Suprapubic skin (tissue), 4 donors: ENCODE measurements around the gene SLC4A1. TPM values are rescaled to one million over a fixed set of nuclear protein-coding genes. Genes with fewer than 3 reads are reported as not detected.

ENCODE experiments used
- DNase-seq, 2 donors: peaks; one replicate each; pipeline ENCODE4 v3.0.0-alpha.2; 2019; ENCODE audit warnings: low spot score in 2 of 2
- H3K27ac ChIP-seq: fragments of 200-600 bp; sonication (generic); one replicate; pipeline ENCODE4 v1.5.1; 2019
- H3K27me3 ChIP-seq: fragments of 200-600 bp; sonication (generic); one replicate; pipeline ENCODE4 v1.5.1; 2019
- H3K36me3 ChIP-seq: fragments of 200-600 bp; sonication (generic); one replicate; pipeline ENCODE4 v1.5.1; 2019
- H3K4me1 ChIP-seq: fragments of 200-600 bp; sonication (generic); one replicate; pipeline ENCODE4 v1.5.1; 2019
- H3K4me3 ChIP-seq: fragments of 200-600 bp; sonication (generic); one replicate; pipeline ENCODE4 v1.5.1; 2019; ENCODE audit warnings: mild to moderate bottlenecking
- H3K9me3 ChIP-seq: fragments of 200-600 bp; sonication (generic); one replicate; pipeline ENCODE4 v1.5.1; 2019
- CTCF ChIP-seq, 2 donors: fragments of 200-600 bp in 1 of 2; fragments of 450-650 bp in 1 of 2; sonication (generic) in 1 of 2; IDR thresholded peaks; one replicate each; pipeline ENCODE4 v1.5.1; 2016 to 2019; ENCODE audit warnings: antibody characterized with exemption in 2 of 2, mild to moderate bottlenecking in 1 of 2, moderate library complexity in 1 of 2
- EP300 ChIP-seq: sonication (generic); formaldehyde crosslinking; IDR thresholded peaks from one replicate; pipeline ENCODE4 v1.6.1; 2017; ENCODE audit warnings: antibody characterized with exemption
- POLR2A ChIP-seq, 2 donors: fragments of 450-650 bp; IDR thresholded peaks; one replicate each; pipeline ENCODE4 v1.6.1; 2017; ENCODE audit warnings: antibody characterized with exemption in 2 of 2, mild to moderate bottlenecking in 2 of 2, moderate library complexity in 2 of 2
- POLR2AphosphoS5 ChIP-seq, 3 donors: sonication (generic); formaldehyde crosslinking; IDR thresholded peaks; one replicate each; pipeline ENCODE4 v1.6.1; 2017; ENCODE audit warnings: antibody characterized with exemption in 3 of 3
- WGBS: methylation state at CpG from one replicate; pipeline ENCODE4 v1.1.5; 2018; 5-methylcytosine and 5-hydroxymethylcytosine counted together
- total RNA-seq, 4 donors: library from RNA; depleted of rRNA; stranded (reverse); fragments of >200 nt; gene quantifications; one replicate each; pipeline ENCODE4 v1.1.0, GENCODE V29; 2016

The SLC4A1 gene
- total RNA-seq, 4 donors from 2014 or later = 0.08 to 0.17 (median 0.10) TPM; not detected in 1

DNA sequence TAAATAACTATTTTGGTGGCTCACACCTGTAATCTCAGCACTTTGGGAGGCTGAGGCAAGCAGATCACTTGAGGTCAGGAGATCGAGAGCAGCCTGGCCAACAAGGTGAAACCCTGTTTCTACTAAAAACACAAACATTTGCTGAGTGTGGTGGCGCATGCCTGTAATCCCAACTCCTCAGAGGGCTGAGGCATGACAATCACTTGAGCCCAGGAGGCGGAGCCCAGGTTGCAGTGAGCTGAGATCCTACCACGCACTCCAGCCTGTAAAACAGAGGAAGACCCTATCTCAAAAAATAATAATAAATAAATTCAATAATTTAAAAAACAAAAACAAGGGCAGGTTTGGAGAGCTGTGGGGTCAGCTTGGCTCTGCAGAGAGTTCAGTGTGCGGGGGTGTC lies 5.7 kb upstream of the SLC4A1 start:
- DNase-seq = no peak

DNA sequence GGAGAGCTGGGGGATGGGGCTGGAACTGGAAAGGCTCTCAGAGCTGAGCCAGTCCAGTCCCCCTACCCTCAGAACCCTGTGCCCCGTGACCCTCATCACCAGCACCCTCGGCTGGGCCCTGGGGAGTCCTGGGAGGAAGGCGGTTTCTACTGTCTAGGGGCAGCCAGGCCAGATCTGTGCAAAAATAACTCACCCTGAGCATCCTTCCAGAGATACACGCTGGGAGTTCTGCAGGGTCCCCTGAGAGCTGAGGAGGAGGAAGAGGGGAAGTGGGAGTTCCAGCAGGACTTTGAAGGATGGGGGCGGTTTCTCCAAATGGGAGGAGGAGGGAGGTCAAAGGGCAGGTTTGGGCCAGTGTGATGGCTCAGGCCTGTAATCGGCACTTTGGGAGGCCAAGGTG lies 5.0 kb upstream of the SLC4A1 start:
- WGBS = 77% methylated on average over 6 of the region's 6 CpGs

More for the DNA sequence above, 5.7 kb upstream of the SLC4A1 start:
- no peaks in the 10 kb centered on the region for H3K36me3 ChIP-seq
- no peaks in the 10 kb centered on the region for H3K27me3 ChIP-seq
- H3K9me3 ChIP-seq = no peaks in the 10 kb centered on the region
- H3K27ac ChIP-seq = no peak overlapping the region
- 91% methylated on average over 5 of the region's 5 CpGs for WGBS
- no peak for TF ChIP-seq CTCF (IDR thresholded peaks at IDR 0.05)
- peaks cover 7% of the 10 kb centered on the region for H3K4me1 ChIP-seq
- no peak overlapping the region for H3K4me3 ChIP-seq

DNA sequence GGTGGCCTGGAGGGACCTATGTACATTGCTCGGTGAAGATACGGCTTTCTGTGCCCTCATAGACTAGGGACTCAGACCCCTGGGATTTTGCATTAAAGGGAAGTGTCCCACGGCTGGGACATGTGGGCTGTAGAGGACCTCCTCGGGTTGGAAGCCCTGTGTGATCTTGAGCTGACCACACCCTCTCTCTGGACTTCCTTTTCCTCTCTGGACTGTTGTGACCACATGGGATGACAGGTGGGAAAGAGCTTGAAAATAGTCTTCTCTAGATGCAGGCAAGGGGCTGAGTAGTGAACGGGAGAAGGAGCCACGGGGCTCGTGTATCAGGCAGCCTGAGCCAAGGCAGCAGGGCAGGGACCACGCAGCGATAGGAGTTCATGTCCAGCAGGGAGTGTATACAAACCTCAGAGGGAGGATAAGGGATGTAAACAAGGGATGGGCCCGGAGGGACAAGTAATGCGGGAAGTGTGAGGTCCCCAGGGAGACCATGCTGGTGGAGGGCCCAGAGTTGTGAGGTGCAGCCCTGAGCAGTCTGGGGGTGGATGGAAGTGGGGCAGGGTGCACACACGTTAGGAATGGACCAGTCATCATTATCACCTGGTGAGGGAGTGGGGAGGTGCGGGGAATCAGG lies 4.5 kb upstream of the SLC4A1 start:
- Histone ChIP-seq H3K36me3 (no peaks in the 10 kb centered on the region), H3K27ac (no peak overlapping the region), H3K4me3 (no peak overlapping the region), H3K4me1 (peaks cover 7% of the 10 kb centered on the region), H3K27me3 (no peaks in the 10 kb centered on the region), H3K9me3 (no peaks in the 10 kb centered on the region)
- TF ChIP-seq CTCF (IDR thresholded peaks at IDR 0.05) (no peak), EP300 (no peak), POLR2AphosphoS5 (IDR thresholded peaks at IDR 0.05) (no peak), POLR2A (IDR thresholded peaks at IDR 0.05) (no peak)
- 63% methylated on average over 13 of the region's 13 CpGs for WGBS
- DNase-seq = no peak

More for the DNA sequence above, 5.0 kb upstream of the SLC4A1 start:
- no peaks in the 10 kb centered on the region for H3K9me3 ChIP-seq
- H3K36me3 ChIP-seq = no peaks in the 10 kb centered on the region
- no peak overlapping the region for H3K4me3 ChIP-seq
- DNase-seq = no peak
- H3K4me1 ChIP-seq = peaks cover 7% of the 10 kb centered on the region
- TF ChIP-seq CTCF (IDR thresholded peaks at IDR 0.05) (no peak), EP300 (no peak), POLR2A (IDR thresholded peaks at IDR 0.05) (no peak), POLR2AphosphoS5 (IDR thresholded peaks at IDR 0.05) (no peak)
- no peak overlapping the region for H3K27ac ChIP-seq
- H3K27me3 ChIP-seq = no peaks in the 10 kb centered on the region

DNA sequence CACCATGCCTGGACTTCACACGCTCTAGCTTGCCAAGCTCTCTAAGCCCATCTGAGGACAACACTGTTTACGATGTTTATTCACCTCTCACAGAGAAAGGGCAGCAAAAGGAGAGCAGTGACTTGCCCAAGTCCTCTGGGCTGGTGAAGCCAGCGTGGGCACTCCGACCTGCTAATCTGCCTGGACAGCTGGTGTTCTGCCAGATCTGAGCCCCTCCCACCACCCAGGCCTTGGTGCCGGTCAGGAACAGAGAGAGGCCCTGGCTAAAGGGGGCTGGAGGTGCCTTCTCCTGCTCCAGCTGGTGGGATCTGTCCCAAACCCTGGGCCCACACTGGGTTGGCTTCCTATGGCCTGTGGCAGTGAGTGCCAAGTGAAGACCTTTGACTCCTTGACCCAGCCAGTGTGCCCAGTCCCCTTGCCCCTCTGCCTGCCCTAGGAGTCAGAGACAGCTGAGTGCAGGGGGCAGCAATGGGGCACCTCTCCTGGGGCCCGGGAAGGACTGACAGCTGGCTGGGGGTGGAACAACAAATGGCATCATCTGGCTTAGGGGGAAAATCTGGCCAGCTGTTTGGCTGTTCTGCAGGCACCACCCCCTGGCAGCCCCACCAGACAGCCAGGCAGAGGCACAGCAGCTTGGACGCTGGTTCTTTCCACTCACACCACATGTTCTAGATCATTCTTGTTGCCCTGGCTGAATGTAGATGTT lies 1.8 kb upstream of the SLC4A1 start:
- no peaks in the 10 kb centered on the region for H3K9me3 ChIP-seq
- peaks cover 7% of the 10 kb centered on the region for H3K4me1 ChIP-seq
- no peak for TF ChIP-seq POLR2AphosphoS5 (IDR thresholded peaks at IDR 0.05)
- TF ChIP-seq EP300 = no peak
- TF ChIP-seq POLR2A (IDR thresholded peaks at IDR 0.05) = no peak
- TF ChIP-seq CTCF (IDR thresholded peaks at IDR 0.05) = no peak
- H3K27ac ChIP-seq = no peak overlapping the region
- DNase-seq = no peak
- no peaks in the 10 kb centered on the region for H3K27me3 ChIP-seq
- H3K4me3 ChIP-seq = no peak overlapping the region
- H3K36me3 ChIP-seq = no peaks in the 10 kb centered on the region
- 67% methylated on average over 7 of the region's 7 CpGs for WGBS

- no peaks in the 10 kb centered on the region for H3K27me3 ChIP-seq
- no peak overlapping the region for H3K4me3 ChIP-seq
- H3K27ac ChIP-seq = no peak overlapping the region
- peaks cover 7% of the 10 kb centered on the region for H3K4me1 ChIP-seq
- TF ChIP-seq POLR2AphosphoS5 (IDR thresholded peaks at IDR 0.05) (no peak), POLR2A (IDR thresholded peaks at IDR 0.05) (no peak), CTCF (IDR thresholded peaks at IDR 0.05) (no peak), EP300 (no peak)
- WGBS = 67% methylated on average over 11 of the region's 11 CpGs
- no peak for DNase-seq
- no peaks in the 10 kb centered on the region for H3K9me3 ChIP-seq
- H3K36me3 ChIP-seq = no peaks in the 10 kb centered on the region
Measured at GRCh38 chr17:44268709-44269534, 987 bp upstream of the SLC4A1 start.
